Activated T-helper 2 cell treated with anti-CD3 and anti-CD28 coated beads, Interferon-gamma antibody, Interleukin-2, Interleukin-4, amounts not matched to agents 10 μg/mL and 5 μg/mL and 100 μg/mL, durations not matched to agents 14 hours and 24 hours and 36 hours (primary cell): Measurements from ENCODE around the gene LIMK1. TPM values are rescaled to one million over a fixed set of nuclear protein-coding genes. Genes with fewer than 3 reads are reported as not detected.

Experiments
- DNase-seq: peaks from one replicate; pipeline ENCODE4 v3.0.0; 2021; ENCODE audit warnings: low spot score
- H3K27ac Mint-ChIP-seq: one replicate; pipeline ENCODE4 v1.8.0; 2021; ENCODE audit warnings: mixed read lengths
- H3K27me3 Mint-ChIP-seq: one replicate; pipeline ENCODE4 v1.8.0; 2021; ENCODE audit warnings: low read depth, mixed read lengths
- H3K36me3 Mint-ChIP-seq: one replicate; pipeline ENCODE4 v1.8.0; 2021; ENCODE audit warnings: low read depth, mixed read lengths
- H3K4me1 Mint-ChIP-seq: one replicate; pipeline ENCODE4 v1.8.0; 2021; ENCODE audit warnings: low read depth, mixed read lengths
- H3K4me3 Mint-ChIP-seq: one replicate; pipeline ENCODE4 v1.8.0; 2021; ENCODE audit warnings: low read depth, mild to moderate bottlenecking, moderate library complexity, mixed read lengths
- H3K9me3 Mint-ChIP-seq: one replicate; pipeline ENCODE4 v1.8.0; 2021; ENCODE audit warnings: mixed read lengths
- intact Hi-C: fragments of 100-400 bp; cut with micrococcal nuclease; formaldehyde crosslinking; loops from one replicate; pipeline ENCODE4 v1.15.1; 2023
- total RNA-seq: library from RNA; stranded (reverse); gene quantifications from 2 replicates; pipeline ENCODE4 v1.2.3, GENCODE V29; 2022

LIMK1 gene
- total RNA-seq, 1 donor from 2014 or later, result 34.4 TPM

- H3K9me3 Mint-ChIP-seq, result no peaks in the 10 kb centered on the region
- peaks cover 2% of the 10 kb centered on the region for H3K4me1 Mint-ChIP-seq
- intact Hi-C loops, result loop anchor here (10.0 kb wide), 1 partner anchor 75 kb away; no protein-coding TSS in a partner anchor
- DNase-seq, result no peak
- peaks cover 6% of the 10 kb centered on the region for H3K27me3 Mint-ChIP-seq
- no peak overlapping the region for H3K4me3 Mint-ChIP-seq
- H3K36me3 Mint-ChIP-seq, result no peaks in the 10 kb centered on the region
- H3K27ac Mint-ChIP-seq, result no peak overlapping the region
Measured at GRCh38 chr7:74059681-74060588, 23.7 kb upstream of the LIMK1 start.

- DNase-seq, result peak; percentile 43
- peaks cover 6% of the 10 kb centered on the region for H3K27me3 Mint-ChIP-seq
- peak overlapping the region; percentile 80 for H3K27ac Mint-ChIP-seq
- H3K4me3 Mint-ChIP-seq, result no peak overlapping the region
- intact Hi-C loops, result loop anchor here (10.0 kb wide), 1 partner anchor 73 kb away; no protein-coding TSS in a partner anchor
- H3K9me3 Mint-ChIP-seq, result no peaks in the 10 kb centered on the region
- no peaks in the 10 kb centered on the region for H3K36me3 Mint-ChIP-seq
- H3K4me1 Mint-ChIP-seq, result peaks cover 2% of the 10 kb centered on the region
Measured at GRCh38 chr7:74061840-74062539, 21.6 kb upstream of the LIMK1 start.

GRCh38 chr7:74063223-74063641, 20.4 kb upstream of the LIMK1 start:
- Mint-ChIP-seq H3K27ac (no peak overlapping the region), H3K36me3 (no peaks in the 10 kb centered on the region), H3K4me3 (no peak overlapping the region), H3K4me1 (peaks cover 5% of the 10 kb centered on the region), H3K27me3 (peaks cover 1% of the 10 kb centered on the region), H3K9me3 (no peaks in the 10 kb centered on the region)
- no peak for DNase-seq
- intact Hi-C loops, result loop anchor here (10.0 kb wide), 1 partner anchor 72 kb away; no protein-coding TSS in a partner anchor

- no peaks in the 10 kb centered on the region for H3K9me3 Mint-ChIP-seq
- no peaks in the 10 kb centered on the region for H3K36me3 Mint-ChIP-seq
- DNase-seq, result no peak
- peaks cover 6% of the 10 kb centered on the region for H3K4me1 Mint-ChIP-seq
- H3K4me3 Mint-ChIP-seq, result no peak overlapping the region
- no peak overlapping the region for H3K27ac Mint-ChIP-seq
- intact Hi-C loops, result loop anchor here (10.0 kb wide), 1 partner anchor 71 kb away; no protein-coding TSS in a partner anchor
- no peaks in the 10 kb centered on the region for H3K27me3 Mint-ChIP-seq
Measured at GRCh38 chr7:74063646-74064045, 20.0 kb upstream of the LIMK1 start.

- intact Hi-C loops, result loop anchor here (10.0 kb wide), 1 partner anchor 70 kb away; no protein-coding TSS in a partner anchor
- H3K4me3 Mint-ChIP-seq, result no peak overlapping the region
- H3K27me3 Mint-ChIP-seq, result no peaks in the 10 kb centered on the region
- no peak for DNase-seq
- no peaks in the 10 kb centered on the region for H3K9me3 Mint-ChIP-seq
- H3K36me3 Mint-ChIP-seq, result no peaks in the 10 kb centered on the region
- no peak overlapping the region for H3K27ac Mint-ChIP-seq
- H3K4me1 Mint-ChIP-seq, result peaks cover 6% of the 10 kb centered on the region
Measured at GRCh38 chr7:74064696-74065095, 18.9 kb upstream of the LIMK1 start.

- Mint-ChIP-seq H3K36me3 (no peaks in the 10 kb centered on the region), H3K4me1 (peaks cover 6% of the 10 kb centered on the region), H3K27me3 (no peaks in the 10 kb centered on the region), H3K9me3 (no peaks in the 10 kb centered on the region), H3K27ac (no peak overlapping the region), H3K4me3 (no peak overlapping the region)
- intact Hi-C loops, result loop anchor here (1.0 to 10.0 kb wide), 2 partner anchors 68 to 108 kb away; partner anchors contain the start of gene EIF4H
- DNase-seq, result no peak
Measured at GRCh38 chr7:74066626-74067025, 17.0 kb upstream of the LIMK1 start.

- H3K4me1 Mint-ChIP-seq, result peaks cover 4% of the 10 kb centered on the region
- no peaks in the 10 kb centered on the region for H3K27me3 Mint-ChIP-seq
- no peaks in the 10 kb centered on the region for H3K9me3 Mint-ChIP-seq
- H3K4me3 Mint-ChIP-seq, result no peak overlapping the region
- H3K36me3 Mint-ChIP-seq, result no peaks in the 10 kb centered on the region
- H3K27ac Mint-ChIP-seq, result no peak overlapping the region
- intact Hi-C loops, result loop anchor here (1.0 to 10.0 kb wide), 3 partner anchors 66 to 333 kb away; no protein-coding TSS in a partner anchor
- DNase-seq, result no peak
Measured at GRCh38 chr7:74068378-74069085, 15.1 kb upstream of the LIMK1 start.

GRCh38 chr7:74069086-74069541, 14.5 kb upstream of the LIMK1 start:
- Mint-ChIP-seq H3K36me3 (no peaks in the 10 kb centered on the region), H3K4me1 (peaks cover 4% of the 10 kb centered on the region), H3K9me3 (no peaks in the 10 kb centered on the region), H3K4me3 (no peak overlapping the region), H3K27ac (no peak overlapping the region), H3K27me3 (no peaks in the 10 kb centered on the region)
- intact Hi-C loops, result loop anchor here (2.0 to 10.0 kb wide), 2 partner anchors 66 to 138 kb away; no protein-coding TSS in a partner anchor
- DNase-seq, result no peak

- H3K9me3 Mint-ChIP-seq, result no peaks in the 10 kb centered on the region
- DNase-seq, result no peak
- no peak overlapping the region for H3K27ac Mint-ChIP-seq
- no peak overlapping the region for H3K4me3 Mint-ChIP-seq
- H3K4me1 Mint-ChIP-seq, result peaks cover 4% of the 10 kb centered on the region
- intact Hi-C loops, result loop anchor here (2.0 to 10.0 kb wide), 2 partner anchors 65 to 137 kb away; no protein-coding TSS in a partner anchor
- no peaks in the 10 kb centered on the region for H3K36me3 Mint-ChIP-seq
- peaks cover 5% of the 10 kb centered on the region for H3K27me3 Mint-ChIP-seq
Measured at GRCh38 chr7:74069790-74070618, 13.6 kb upstream of the LIMK1 start.

- H3K9me3 Mint-ChIP-seq, result no peaks in the 10 kb centered on the region
- intact Hi-C loops, result no loop called here
Measured at GRCh38 chr7:74070619-74070921, 13.0 kb upstream of the LIMK1 start.

GRCh38 chr7:74071121-74071520, 12.5 kb upstream of the LIMK1 start:
- H3K27me3 Mint-ChIP-seq, result peaks cover 6% of the 10 kb centered on the region

More at GRCh38 chr7:74070619-74070921, 13.0 kb upstream of the LIMK1 start:
- Mint-ChIP-seq H3K4me3 (no peak overlapping the region), H3K27ac (no peak overlapping the region), H3K27me3 (peaks cover 6% of the 10 kb centered on the region), H3K4me1 (peaks cover 4% of the 10 kb centered on the region), H3K36me3 (no peaks in the 10 kb centered on the region)
- DNase-seq, result no peak

More at GRCh38 chr7:74071121-74071520, 12.5 kb upstream of the LIMK1 start:
- Mint-ChIP-seq H3K4me1 (peaks cover 4% of the 10 kb centered on the region), H3K4me3 (no peak overlapping the region), H3K36me3 (no peaks in the 10 kb centered on the region), H3K9me3 (no peaks in the 10 kb centered on the region), H3K27ac (no peak overlapping the region)
- no peak for DNase-seq
- intact Hi-C loops, result no loop called here
